Measurements from ENCODE around the gene P2RX3. TPM values are rescaled to one million over a fixed set of nuclear protein-coding genes. Genes with fewer than 3 reads are reported as not detected.
"Not testable (repeated sequence)": the region's sequence is repeated elsewhere in the genome, so short reads cannot be mapped to it uniquely, and the experiment has no call there.

P2RX3 gene
- 0.48 TPM for total RNA-seq
- long read RNA-seq, partial matches to known transcripts = 0 of 2 reads
- long read RNA-seq, other reads (novel, unspliced or antisense) = 1 of 2 reads

- DNase-seq (ENCODE audit: low spot score) = peak; percentile 39
- intact Hi-C loops (cut with DNase I) = loop anchor here (5.0 kb wide), 1 partner anchor 194 kb away; the partner anchor contains the start of gene TIMM10
These were observed at the start of gene P2RX3 for GRCh38 chr11:57338142-57338541. TSS of gene P2RX3 (plus strand) at chr11:57338352. CDS start at chr11:57338551, 199 bp downstream.

- intact Hi-C loops (cut with DNase I) = no loop called here
- no peak for DNase-seq (ENCODE audit: low spot score)
These were observed 49.2 kb upstream of the P2RX3 start for GRCh38 chr11:57288771-57289579.

DNA sequence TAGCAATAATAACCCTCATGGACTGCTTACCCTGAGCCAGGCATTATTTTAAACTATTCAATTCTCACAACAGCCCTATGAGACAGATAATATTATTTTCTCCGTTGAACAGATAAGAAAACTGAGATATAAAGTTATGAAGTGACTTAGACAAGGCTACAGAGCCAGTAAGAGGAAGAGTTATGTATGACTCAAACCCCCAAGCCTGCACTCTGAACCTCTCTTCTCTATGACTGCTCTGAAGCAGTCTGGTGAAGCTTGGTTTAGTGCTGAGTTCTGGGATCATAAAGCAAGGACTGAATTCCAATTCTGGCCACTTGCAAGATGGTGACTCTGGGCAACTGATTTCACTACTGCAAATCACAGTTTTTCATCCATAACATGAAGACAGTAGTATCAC lies 47.9 kb upstream of the P2RX3 start:
- intact Hi-C loops (cut with DNase I) = no loop called here
- DNase-seq (ENCODE audit: low spot score) = no peak

DNA sequence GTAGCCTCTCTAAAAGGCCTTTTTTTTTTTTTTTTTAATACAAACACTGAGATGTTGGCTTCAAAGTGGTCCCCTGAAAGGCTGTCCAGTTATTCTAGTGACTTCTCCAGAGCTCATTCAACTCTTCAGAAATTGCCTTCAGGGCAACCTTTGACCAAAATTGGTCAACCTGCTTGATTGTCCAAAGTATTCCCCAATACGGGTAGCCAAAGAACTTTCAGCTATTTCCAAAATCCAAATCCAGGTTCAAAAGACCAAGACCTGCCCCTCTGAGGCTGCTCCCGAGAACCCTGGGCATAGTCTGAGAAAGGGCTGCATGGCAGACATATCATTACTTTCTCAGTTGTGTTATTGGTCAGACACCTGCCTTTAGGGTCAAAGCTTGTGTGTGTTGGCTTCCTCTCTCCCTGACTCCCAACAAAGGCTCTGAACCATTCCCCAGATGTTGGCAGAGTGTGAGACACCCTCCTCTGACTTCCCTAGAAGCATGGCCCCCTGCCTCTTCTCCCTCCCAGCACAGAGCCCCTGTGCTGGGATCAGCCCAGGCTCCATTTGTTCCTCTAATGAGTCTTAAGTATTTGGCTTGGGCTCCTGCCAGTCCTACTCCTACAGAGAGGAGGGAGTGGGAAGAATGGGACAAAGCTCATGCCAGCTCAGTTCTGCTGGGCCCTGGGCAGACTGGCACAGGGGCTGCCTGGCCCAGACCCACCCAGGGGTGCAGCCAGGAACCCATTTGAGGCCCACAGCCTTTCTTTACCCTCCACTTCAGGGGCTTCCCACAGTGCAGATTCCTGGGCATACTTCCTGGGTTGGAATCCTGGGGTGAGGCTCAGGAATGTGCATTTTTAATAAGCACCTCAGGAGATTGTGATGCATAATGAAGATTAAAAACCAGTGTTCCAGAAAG lies 43.7 kb upstream of the P2RX3 start:
- intact Hi-C loops (cut with DNase I) = no loop called here
- DNase-seq (ENCODE audit: low spot score) = no peak

- intact Hi-C loops (cut with DNase I); DNase-seq (ENCODE audit: low spot score): not testable (repeated sequence)
These were observed 41.9 kb upstream of the P2RX3 start for GRCh38 chr11:57296205-57296604.

- no peak for DNase-seq (ENCODE audit: low spot score)
These were observed 40.9 kb upstream of the P2RX3 start for GRCh38 chr11:57297221-57297620.

GRCh38 chr11:57299150-57299737 lies 38.9 kb upstream of the P2RX3 start:
- intact Hi-C loops (cut with DNase I) = no loop called here
- no peak for DNase-seq (ENCODE audit: low spot score)

More at GRCh38 chr11:57297221-57297620, 40.9 kb upstream of the P2RX3 start:
- intact Hi-C loops (cut with DNase I) = no loop called here

GRCh38 chr11:57300785-57301184 lies 37.4 kb upstream of the P2RX3 start:
- intact Hi-C loops (cut with DNase I) = no loop called here
- no peak for DNase-seq (ENCODE audit: low spot score)

GRCh38 chr11:57301711-57302423 lies 36.3 kb upstream of the P2RX3 start:
- intact Hi-C loops (cut with DNase I) = no loop called here
- DNase-seq (ENCODE audit: low spot score) = no peak

- intact Hi-C loops (cut with DNase I) = no loop called here
- no peak for DNase-seq (ENCODE audit: low spot score)
These were observed 35.7 kb upstream of the P2RX3 start for GRCh38 chr11:57302489-57302888.

GRCh38 chr11:57303280-57303989 lies 34.7 kb upstream of the P2RX3 start:
- intact Hi-C loops (cut with DNase I) = no loop called here

GRCh38 chr11:57303990-57304579 lies 34.1 kb upstream of the P2RX3 start:
- no peak for DNase-seq (ENCODE audit: low spot score)
- intact Hi-C loops (cut with DNase I) = no loop called here

More at GRCh38 chr11:57303280-57303989, 34.7 kb upstream of the P2RX3 start:
- no peak for DNase-seq (ENCODE audit: low spot score)

DNA sequence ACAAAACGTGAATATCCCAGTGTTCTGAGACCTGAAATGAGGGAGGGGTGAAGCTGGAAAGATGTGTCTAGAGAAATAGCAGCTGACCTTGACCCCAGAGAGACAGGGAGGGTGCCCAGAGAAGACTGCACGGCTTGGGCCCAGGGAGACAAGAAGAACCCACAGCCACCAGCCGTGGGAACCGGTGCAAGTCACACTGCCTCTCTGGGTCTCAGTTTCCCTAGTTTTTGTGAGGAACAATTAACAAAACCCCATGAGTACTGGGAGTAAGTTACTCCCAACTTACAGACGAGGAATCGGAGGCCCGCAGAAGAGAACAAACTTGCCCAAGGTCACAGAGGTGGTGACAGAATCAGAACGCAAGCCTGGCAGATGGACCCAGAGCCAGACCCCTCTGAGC lies 32.6 kb upstream of the P2RX3 start:
- DNase-seq (ENCODE audit: low spot score) = no peak
- intact Hi-C loops (cut with DNase I) = no loop called here

DNA sequence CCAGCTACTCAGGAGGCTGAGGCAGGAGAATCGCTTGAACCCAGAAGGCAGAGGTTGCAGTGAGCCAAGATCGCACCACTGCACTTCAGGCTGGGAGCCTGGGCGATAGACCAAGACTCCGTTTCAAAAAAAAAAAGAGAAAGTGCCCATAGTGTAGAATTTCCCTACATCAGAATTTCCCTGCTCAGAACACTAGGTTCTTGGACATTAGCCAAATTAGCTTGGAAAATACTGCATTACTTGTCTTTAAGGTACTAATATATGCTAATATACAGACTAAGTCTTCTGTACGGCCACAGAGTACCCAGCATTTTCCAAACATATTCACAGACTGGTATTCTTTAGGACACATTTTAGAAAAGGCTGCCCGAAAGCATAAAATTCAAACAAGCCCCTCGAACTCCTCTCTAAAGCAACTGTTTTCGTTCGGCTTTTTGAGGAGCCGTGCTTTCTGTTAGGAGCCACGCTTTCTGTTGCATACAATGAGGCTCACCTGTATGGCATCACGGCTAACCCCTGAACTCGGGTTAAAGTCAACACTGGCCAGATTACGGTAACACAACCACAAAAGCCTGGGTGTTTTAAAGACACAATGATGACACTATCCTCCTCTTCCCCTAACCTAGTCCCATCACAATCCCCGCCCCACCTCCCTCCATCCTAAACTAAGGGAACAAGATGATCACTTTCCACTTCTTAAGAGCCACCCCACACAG lies 31.8 kb upstream of the P2RX3 start:
- no peak for DNase-seq (ENCODE audit: low spot score)
- intact Hi-C loops (cut with DNase I) = no loop called here

- no peak for DNase-seq (ENCODE audit: low spot score)
These were observed 31.1 kb upstream of the P2RX3 start for GRCh38 chr11:57306940-57307565.

DNA sequence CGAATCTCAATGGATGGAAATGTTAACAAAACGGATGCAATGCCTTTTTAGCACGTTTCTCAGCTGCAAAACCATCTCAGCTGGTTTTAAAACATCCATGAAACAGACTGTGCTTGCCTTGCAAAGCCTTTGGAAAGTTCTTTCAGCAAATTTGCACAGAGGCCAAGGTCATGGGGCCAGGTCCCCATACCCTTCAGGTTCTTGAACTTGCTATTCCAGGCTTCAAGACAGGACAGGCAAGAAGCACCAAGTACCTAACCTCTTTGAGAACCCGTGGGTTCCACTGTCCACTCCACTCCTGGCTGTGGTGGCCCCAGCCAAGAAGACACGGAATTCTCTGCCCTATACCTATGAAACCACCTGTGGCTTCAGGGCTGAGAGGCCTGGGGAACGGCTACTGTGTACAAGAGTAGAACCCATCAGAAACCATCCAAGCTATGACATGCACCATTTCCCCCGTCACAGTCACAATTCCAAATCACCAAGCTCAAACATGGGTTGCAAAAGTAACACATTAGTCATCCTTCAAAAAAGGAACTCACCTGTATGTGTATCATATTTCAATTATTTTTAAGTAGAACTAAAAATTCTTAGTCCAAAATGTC lies 30.4 kb upstream of the P2RX3 start:
- DNase-seq (ENCODE audit: low spot score) = no peak
- intact Hi-C loops (cut with DNase I) = no loop called here

More at GRCh38 chr11:57306940-57307565, 31.1 kb upstream of the P2RX3 start:
- intact Hi-C loops (cut with DNase I) = no loop called here
